AG09309 (cell line): ENCODE measurements around the gene FAR2.

Experiments
- DNase-seq: peaks from one replicate; pipeline ENCODE4 v3.0.0-alpha.2; 2010; ENCODE audit warnings: low read depth
- H3K4me3 ChIP-seq: 2 replicates; pipeline ENCODE4 v1.5.1; 2011; ENCODE audit warnings: mild to moderate bottlenecking, low read depth, low read length, moderate library complexity; ENCODE audit not compliant: control insufficient read depth
- TF ChIP-seq, protein P1 (sequence below): IDR thresholded peaks from 2 replicates; pipeline ENCODE4 v1.5.1; 2011; ENCODE audit warnings: mild to moderate bottlenecking, low read depth, low read length, inconsistent platforms; ENCODE audit not compliant: insufficient read depth, control insufficient read depth; ENCODE audit errors: missing control alignments

Gene FAR2

DNA sequence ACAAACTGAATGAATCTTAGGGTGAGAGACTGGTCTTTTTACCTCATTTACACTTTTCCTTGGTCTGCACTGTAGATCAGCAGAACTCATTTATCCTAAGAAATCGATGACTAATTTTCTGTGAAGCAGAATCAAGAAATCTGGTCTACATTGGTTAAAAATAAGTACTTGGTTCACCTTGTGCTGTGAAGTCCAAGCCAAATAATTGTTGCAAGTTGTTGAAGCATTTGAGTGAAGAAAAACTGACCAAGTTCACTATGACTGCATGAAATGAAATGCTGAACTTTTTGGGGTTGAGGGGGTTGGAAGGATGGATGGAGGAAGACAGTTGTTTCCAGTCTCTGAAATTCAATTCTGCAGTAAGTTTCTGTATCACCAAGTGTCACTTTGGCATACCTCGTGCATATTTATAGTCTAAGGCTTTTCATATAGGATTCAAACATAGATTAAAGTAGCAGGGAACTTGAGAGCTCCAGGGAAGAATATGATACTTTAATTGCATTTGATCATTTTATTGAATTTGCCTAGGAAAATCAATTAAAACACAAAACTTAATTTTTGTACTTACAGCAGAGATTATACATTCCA lies 75.0 kb downstream of the FAR2 start:
- no peak for DNase-seq
- no peak overlapping the region for H3K4me3 ChIP-seq
- TF ChIP-seq, protein P1, sequence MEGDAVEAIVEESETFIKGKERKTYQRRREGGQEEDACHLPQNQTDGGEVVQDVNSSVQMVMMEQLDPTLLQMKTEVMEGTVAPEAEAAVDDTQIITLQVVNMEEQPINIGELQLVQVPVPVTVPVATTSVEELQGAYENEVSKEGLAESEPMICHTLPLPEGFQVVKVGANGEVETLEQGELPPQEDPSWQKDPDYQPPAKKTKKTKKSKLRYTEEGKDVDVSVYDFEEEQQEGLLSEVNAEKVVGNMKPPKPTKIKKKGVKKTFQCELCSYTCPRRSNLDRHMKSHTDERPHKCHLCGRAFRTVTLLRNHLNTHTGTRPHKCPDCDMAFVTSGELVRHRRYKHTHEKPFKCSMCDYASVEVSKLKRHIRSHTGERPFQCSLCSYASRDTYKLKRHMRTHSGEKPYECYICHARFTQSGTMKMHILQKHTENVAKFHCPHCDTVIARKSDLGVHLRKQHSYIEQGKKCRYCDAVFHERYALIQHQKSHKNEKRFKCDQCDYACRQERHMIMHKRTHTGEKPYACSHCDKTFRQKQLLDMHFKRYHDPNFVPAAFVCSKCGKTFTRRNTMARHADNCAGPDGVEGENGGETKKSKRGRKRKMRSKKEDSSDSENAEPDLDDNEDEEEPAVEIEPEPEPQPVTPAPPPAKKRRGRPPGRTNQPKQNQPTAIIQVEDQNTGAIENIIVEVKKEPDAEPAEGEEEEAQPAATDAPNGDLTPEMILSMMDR: no peak

DNA sequence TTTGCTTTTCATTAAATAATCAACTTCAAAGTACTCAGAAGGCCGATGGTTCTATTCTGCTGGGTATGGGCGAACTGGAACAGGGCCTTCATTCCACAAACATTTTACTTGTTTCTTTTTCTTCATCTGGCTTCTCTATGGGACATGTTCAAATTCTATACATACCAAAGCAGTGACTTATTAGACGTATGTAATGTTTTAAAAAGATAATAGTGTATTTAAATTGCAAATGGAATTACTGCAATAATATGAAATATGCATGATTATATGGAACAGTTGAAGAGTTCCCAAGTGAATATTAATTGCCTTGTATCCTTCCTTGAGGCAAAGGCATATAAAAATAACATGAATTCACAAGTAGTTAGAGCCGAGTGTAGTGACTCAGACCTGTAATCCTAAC lies 75.5 kb downstream of the FAR2 start:
- no peak overlapping the region for H3K4me3 ChIP-seq
- DNase-seq: no peak
- TF ChIP-seq, protein P1: no peak

DNA sequence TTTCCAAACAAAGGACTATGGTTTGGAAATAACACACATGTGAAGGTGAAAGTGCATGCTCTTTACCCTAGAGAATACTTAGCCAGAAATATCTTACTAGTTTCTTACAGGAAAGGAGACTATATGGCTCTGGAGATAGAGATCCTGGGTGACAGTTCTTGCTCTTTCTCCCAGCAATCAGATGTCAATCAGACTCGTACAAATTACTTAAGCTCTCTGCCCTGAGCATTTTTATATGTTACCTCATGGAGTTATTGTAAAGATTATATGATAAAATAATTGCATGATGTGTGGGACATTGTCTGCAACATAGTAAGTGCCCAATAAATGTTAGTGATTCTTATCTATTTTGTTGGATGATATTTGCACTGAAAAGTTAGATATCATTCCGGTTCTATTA lies 76.8 kb downstream of the FAR2 start:
- DNase-seq: no peak
- TF ChIP-seq, protein P1: no peak
- no peak overlapping the region for H3K4me3 ChIP-seq

DNA sequence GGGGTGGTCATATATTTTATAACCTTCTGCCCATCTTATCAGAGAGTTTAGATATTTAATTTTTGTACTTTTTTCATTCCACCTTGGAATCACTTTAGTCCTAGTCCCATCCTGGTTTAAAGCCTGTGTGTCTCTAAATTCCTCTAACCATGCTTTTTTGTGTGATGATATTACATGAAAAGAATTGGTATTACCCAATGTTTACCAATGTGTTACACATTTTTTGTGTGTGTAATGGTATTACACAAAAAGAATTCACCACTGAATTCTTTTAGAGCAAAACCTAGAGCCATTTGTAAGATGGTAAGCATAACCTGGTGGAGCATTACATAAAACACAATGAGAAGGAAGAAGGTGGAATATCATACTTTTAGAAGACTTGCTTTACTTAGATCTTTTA lies 77.5 kb downstream of the FAR2 start:
- H3K4me3 ChIP-seq: no peak overlapping the region
- no peak for DNase-seq
- TF ChIP-seq, protein P1: no peak

DNA sequence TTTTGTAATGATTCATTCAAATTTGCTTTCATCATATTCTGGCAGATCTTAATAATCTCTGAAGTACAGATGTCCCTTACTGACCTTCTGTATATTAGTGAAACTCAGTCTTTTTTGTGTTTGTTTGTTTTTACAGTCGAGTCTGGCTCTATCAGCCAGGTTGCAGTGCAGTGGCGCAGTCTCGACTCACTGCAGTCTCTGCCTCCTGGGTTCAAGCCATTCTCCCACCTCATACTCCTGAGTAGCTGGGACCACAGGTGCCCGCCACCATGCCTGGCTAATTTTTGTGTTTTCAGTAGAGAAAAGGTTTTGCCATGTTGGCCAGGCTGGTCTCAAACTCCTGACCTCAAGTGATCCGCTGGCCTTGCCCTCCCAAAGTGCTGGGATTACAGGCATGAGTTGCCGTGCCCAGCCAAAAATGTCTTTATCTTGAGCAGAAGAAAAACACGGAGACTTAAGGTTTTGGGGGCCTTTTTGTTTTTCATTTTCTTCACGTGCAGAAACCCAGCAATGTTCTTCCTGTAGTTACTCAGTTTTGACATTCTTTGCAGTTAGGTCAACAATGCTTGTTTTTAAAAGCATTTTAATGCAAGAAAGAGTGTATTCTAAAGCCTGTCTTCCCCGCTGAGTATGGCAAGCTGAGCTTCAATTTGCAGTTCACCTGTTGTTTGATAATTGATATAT lies 79.5 kb downstream of the FAR2 start:
- no peak overlapping the region for H3K4me3 ChIP-seq
- DNase-seq: no peak
- TF ChIP-seq, protein P1: no peak

DNA sequence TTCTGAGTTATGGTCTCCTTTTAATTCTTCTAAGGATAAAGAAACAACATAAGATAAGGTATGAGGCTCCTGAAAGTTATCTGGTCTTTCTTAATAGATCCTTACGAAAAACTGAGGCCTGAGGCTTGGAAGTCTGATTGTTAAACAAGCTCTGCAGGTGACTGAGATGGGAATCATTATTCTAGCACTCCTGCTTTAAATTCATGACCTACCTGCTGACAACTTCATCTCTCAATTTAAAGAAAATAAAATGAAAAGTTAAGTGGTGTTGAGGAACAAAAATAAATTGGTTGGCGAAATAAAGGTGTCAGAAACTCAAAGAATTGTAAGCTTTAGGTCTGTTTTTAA lies 80.1 kb downstream of the FAR2 start:
- H3K4me3 ChIP-seq: no peak overlapping the region
- TF ChIP-seq, protein P1: no peak
- DNase-seq: no peak
